Pancreas (tissue), 10 donors: Measurements from ENCODE around the gene CES3. TPM values are rescaled to one million over a fixed set of nuclear protein-coding genes. Genes with fewer than 3 reads are reported as not detected.

Source experiments
- ATAC-seq, 4 donors: fragments of 200-7000 bp; cut with Tn5 transposase; one replicate each; pipeline versions ENCODE4 v1.8.0 to v1.9.1; 2020; ENCODE audit warnings: mild to moderate bottlenecking in 4 of 4, moderate library complexity in 4 of 4
- DNase-seq, 6 donors: peaks; one replicate each; pipeline ENCODE4 v3.0.0-alpha.2; 2020
- FAIRE-seq: peaks from 2 replicates; lab custom pipeline; 2012; peaks lifted over from hg19 to GRCh38; lab: Jason Lieb, UNC
- H3K27ac ChIP-seq, 4 donors: fragments of 200-600 bp; sonication (generic); 1 replicate in 3 of 4; 2 replicates in 1 of 4; pipeline versions ENCODE4 v1.5.0 to v1.8.0; 2020
- H3K27me3 ChIP-seq, 4 donors: fragments of 200-600 bp; one replicate each; pipeline ENCODE4 v1.8.0; 2021
- H3K36me3 ChIP-seq, 3 donors: fragments of 200-600 bp; sonication (generic) in 1 of 3; one replicate each; pipeline versions ENCODE4 v1.5.0 to v1.8.0; 2020 to 2021
- H3K4me1 ChIP-seq, 3 donors: fragments of 200-600 bp; one replicate each; pipeline ENCODE4 v1.8.0; 2021
- H3K4me3 ChIP-seq, 4 donors: fragments of 200-600 bp; sonication (generic) in 2 of 4; one replicate each; pipeline versions ENCODE4 v1.5.0 to v1.8.0; 2020 to 2021
- H3K9me3 ChIP-seq, 4 donors: fragments of 200-600 bp; one replicate each; pipeline ENCODE4 v1.8.0; 2021
- CTCF ChIP-seq, 4 donors: fragments of 200-600 bp; sonication (generic) in 3 of 4; IDR thresholded peaks; one replicate each; pipeline versions ENCODE4 v1.5.0 to v1.8.0; 2021; ENCODE audit warnings: antibody characterized with exemption in 4 of 4
- WGBS, 2 donors: extraction: QIAGEN DNeasy Blood & Tissue Kit; methylation state at CpG; one replicate each; pipeline ENCODE4 v1.1.7; 2013; 5-methylcytosine and 5-hydroxymethylcytosine counted together
- intact Hi-C, 3 donors: fragments of 100-400 bp; cut with DNase I; formaldehyde crosslinking; loops; one replicate each; pipeline versions ENCODE4 v1.11.1 to v1.14.2; 2022
- polyA plus RNA-seq, 2 donors: library from polyadenylated mRNA; stranded (reverse); fragments of 200-250 nt; gene quantifications; one replicate each; pipeline ENCODE4 v1.2.3, GENCODE V29; 2013
- total RNA-seq, 6 donors: library from RNA; stranded (reverse); fragmentation: NEBNext Ultra II Directional in 4 of 6; extraction: Animal tissue kit (Norgen Biotek cat#: 25700) in 4 of 6; gene quantifications; one replicate each; pipeline versions ENCODE4 v1.2.1 to v1.2.4, GENCODE V29; 2021 to 2023
- donor health status: healthy with polysubstance abuse.
- donor health status: DM: no; HTN: no; CAD: no; lungs with moderate emphysema.
- donor health status: DM: no; HTN: no; CAD: no.
- donor health status: control.
- donor health status: control.
- donor health status: Bipolar disorder and iron deficiency.
- donor health status: DM: yes; HTN: yes; CAD: no.
- donor health status: DM: no; HTN: no; CAD: no.
- donor health status: DM: no; HTN: no; CAD: no.
- donor health status: DM: yes; HTN: yes; CAD: no.

CES3 gene
- total and polyA plus RNA-seq, 8 donors: 1.9 to 7.3 (median 5.2) TPM

- DNase-seq (no peak), ATAC-seq (no peak), FAIRE-seq (no peak)
- Histone ChIP-seq H3K9me3 (no peaks in the 10 kb centered on the region), H3K4me1 (no peaks in the 10 kb centered on the region), H3K27me3 (no peaks in the 10 kb centered on the region), H3K36me3 (no peaks in the 10 kb centered on the region), H3K4me3 (no peak overlapping the region), H3K27ac (no peak overlapping the region)
- 82 to 85% methylated on average over 12 of the region's 12 CpGs for WGBS, 2 donors
- intact Hi-C loops: no loop called here
- TF ChIP-seq CTCF (IDR thresholded peaks at IDR 0.05): no peak
Measured at GRCh38 chr16:67006930-67007658, 46.0 kb downstream of the CES3 start.

- ATAC-seq (no peak), FAIRE-seq (no peak), DNase-seq (no peak)
- Histone ChIP-seq H3K27ac (no peak overlapping the region), H3K4me1 (no peaks in the 10 kb centered on the region), H3K27me3 (no peaks in the 10 kb centered on the region), H3K36me3 (no peaks in the 10 kb centered on the region), H3K9me3 (no peaks in the 10 kb centered on the region), H3K4me3 (no peak overlapping the region)
- TF ChIP-seq CTCF (IDR thresholded peaks at IDR 0.05): no peak
- WGBS, 2 donors: 42 to 50% methylated on average over 1 of the region's 1 CpG
- intact Hi-C loops: no loop called here
Measured at GRCh38 chr16:67009158-67009557, 48.1 kb downstream of the CES3 start.

- intact Hi-C loops: loop anchor here in 1 of 3 donors (10.0 kb wide), 1 partner anchor 174 kb away; the partner anchor contains the start of gene MATCAP1
- FAIRE-seq (no peak), ATAC-seq (no peak), DNase-seq (peak in 1 of 6 donors; percentile 9)
- no peak for TF ChIP-seq CTCF (IDR thresholded peaks at IDR 0.05)
- H3K4me3 ChIP-seq: no peak overlapping the region
- H3K4me1 ChIP-seq: no peaks in the 10 kb centered on the region
- 81 to 91% methylated on average over 2 of the region's 2 CpGs for WGBS, 2 donors
- no peak overlapping the region for H3K27ac ChIP-seq
- no peaks in the 10 kb centered on the region for H3K27me3 ChIP-seq
- no peaks in the 10 kb centered on the region for H3K36me3 ChIP-seq
- no peaks in the 10 kb centered on the region for H3K9me3 ChIP-seq
Measured at GRCh38 chr16:67011274-67011673, 50.2 kb downstream of the CES3 start.

- DNase-seq (peak in 2 of 6 donors; percentile 37 to 75), ATAC-seq (peak in 1 of 4 donors; percentile 6), FAIRE-seq (no peak)
- Histone ChIP-seq H3K4me3 (peak overlapping the region in 3 of 4 donors; percentile 22 to 59 (median 54)), H3K27ac (peak overlapping the region in 1 of 4 donors; percentile 8), H3K27me3 (no peaks in the 10 kb centered on the region), H3K9me3 (no peaks in the 10 kb centered on the region), H3K4me1 (no peaks in the 10 kb centered on the region), H3K36me3 (no peaks in the 10 kb centered on the region)
- 12 to 15% methylated on average over 20 to 21 of the region's 21 CpGs for WGBS, 2 donors
- intact Hi-C loops: loop anchor here in 1 of 3 donors (10.0 kb wide), 1 partner anchor 171 kb away; the partner anchor contains the start of gene MATCAP1
- no peak for TF ChIP-seq CTCF (IDR thresholded peaks at IDR 0.05)
Measured at GRCh38 chr16:67013233-67013822, 52.3 kb downstream of the CES3 start.
